ENCODE results near the gene SHB.

Gene SHB

DNA sequence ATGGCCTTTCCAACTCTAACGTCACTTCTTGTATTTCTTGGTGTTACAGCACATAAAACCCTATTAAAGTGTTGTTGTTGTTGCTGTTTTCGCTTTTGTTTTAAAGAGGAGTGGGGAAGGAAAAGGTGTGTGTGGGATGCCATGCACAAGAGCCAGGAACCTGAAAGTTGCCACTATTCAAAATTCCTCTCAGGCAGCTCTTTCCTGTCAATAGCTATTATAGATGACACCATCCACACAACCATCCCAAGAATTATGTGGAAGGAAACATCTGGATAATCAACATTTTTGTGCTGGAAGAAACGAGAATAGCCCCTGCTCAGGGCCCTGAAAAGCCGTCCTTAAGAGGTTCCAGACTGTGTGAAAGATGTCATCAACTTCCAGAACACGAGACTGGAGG, 79.3 kb downstream of the SHB start:
- no peak for DNase-seq (ENCODE audit: low read depth)

- DNase-seq (ENCODE audit: low read depth): no peak
These were observed 80.4 kb downstream of the SHB start for GRCh38 chr9:37988602-37989001.

- DNase-seq (ENCODE audit: low read depth): no peak
These were observed 81.0 kb downstream of the SHB start for GRCh38 chr9:37988041-37988440.

DNA sequence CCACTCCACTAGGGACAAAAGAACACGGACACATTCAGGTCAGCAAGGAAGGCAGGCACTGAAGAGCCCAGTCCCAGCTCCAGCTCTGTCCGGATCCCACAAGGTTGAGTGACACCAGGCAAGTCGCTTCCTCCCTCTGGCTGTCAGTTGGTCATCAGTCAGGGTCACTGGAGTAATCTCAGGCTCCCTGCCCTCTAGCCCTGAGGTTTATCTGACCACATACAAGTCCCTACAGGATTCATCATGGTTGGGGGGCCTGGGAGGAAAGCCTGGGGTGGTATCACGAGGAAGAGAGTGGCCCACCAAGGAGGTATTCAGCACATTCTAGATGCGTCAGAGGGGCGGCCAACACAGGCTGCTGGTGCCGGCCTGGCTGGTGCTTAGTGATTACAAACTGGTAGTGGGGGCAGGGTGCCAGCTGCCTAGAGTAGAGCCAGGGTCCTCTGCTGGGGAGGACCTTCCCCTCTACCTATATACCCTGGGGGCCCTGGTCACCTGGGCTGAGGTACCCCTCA, 81.5 kb downstream of the SHB start:
- no peak for DNase-seq (ENCODE audit: low read depth)

- no peak for DNase-seq (ENCODE audit: low read depth)
These were observed 82.2 kb downstream of the SHB start for GRCh38 chr9:37986771-37987258.

GRCh38 chr9:37986001-37986400, 83.0 kb downstream of the SHB start:
- no peak for DNase-seq (ENCODE audit: low read depth)

- no peak for DNase-seq (ENCODE audit: low read depth)
These were observed 84.1 kb downstream of the SHB start for GRCh38 chr9:37984672-37985611.

GRCh38 chr9:37984278-37984671, 84.8 kb downstream of the SHB start:
- no peak for DNase-seq (ENCODE audit: low read depth)

- DNase-seq (ENCODE audit: low read depth): no peak
These were observed 85.5 kb downstream of the SHB start for GRCh38 chr9:37983381-37984067.

DNA sequence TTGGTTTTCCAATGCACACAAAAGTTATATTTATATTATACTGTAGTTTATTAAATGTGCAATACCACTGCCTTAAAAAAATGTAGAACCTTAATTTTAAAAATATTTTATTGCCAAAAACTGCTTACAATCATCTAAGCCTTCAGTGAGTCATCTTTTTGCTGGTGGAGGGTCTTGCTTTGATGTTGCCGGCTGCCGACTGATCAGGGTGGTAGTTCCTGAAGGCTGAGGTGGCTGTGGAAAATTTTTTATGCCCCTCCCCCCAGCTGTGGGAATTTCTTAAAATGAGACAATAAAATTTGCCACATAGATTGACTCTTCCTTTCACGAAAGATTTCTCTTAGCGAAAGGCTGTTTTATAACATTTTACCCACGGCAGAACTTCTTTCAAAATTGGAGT, 89.2 kb downstream of the SHB start:
- no peak for DNase-seq (ENCODE audit: low read depth)

- no peak for DNase-seq (ENCODE audit: low read depth)
These were observed 90.0 kb downstream of the SHB start for GRCh38 chr9:37978983-37979382.

- no peak for DNase-seq (ENCODE audit: low read depth)
These were observed 90.6 kb downstream of the SHB start for GRCh38 chr9:37978481-37978864.

DNA sequence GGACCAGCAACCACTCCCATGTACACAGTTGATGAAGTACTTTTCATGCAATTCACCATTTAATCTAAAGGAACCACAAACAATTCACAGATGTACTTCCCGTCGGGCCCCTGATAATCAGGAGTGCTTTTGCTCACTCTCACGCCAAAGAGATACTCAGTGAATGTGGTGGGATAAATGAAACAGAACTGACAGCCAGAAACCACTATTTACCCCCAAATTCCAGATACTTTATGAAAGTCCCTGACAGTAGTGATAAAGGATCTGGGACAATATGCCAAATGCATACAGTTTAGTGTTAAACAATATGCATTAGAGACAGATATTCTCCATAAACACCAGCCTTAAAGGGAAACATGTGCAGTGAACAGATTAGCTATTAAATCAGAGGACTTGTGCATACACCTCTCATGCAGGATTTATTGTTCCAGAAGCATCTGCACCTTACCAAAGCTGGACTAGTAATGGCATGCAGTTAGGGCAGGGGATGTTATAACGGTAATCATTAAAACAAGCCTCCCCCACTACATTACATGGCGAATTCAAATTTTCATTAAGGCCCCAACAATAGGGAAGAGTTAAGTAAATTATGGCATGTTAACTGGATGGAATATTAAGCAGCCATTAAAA, 91.1 kb downstream of the SHB start:
- no peak for DNase-seq (ENCODE audit: low read depth)

DNA sequence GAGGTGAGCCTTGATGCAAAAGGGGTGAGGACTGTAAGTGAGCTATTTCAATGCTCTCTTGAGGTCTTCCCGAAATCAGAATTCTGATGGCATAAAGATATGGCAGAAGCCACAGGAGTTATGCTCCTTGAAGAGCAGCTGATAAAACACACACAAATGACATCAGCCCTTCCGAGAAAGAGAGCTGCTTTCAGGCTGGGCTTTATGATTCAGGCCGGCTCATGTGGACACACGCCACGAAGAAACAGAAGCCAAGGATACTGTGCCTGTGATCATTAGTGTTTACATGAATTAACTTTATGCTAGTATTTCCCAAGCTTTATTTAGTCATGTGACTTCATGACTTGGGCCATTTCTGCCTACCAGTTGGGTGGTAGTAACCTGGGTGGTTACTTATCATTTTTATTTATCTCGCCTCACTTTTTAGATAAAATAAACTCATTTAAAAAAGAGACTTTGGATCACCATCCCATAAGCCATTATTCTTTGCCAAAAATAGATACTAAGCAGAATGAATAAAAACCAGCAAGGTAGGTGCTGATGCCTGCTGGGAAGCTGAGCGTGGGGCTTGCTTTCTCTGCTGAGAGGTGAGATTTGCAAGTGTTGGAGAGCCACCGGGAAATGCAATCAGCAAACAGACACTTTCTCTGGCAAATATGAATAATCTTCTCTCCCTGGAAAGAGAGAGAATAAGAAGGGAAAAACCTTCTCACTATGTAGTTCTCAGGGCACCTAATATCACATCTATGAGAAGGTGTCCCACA, 92.1 kb downstream of the SHB start:
- peak; percentile 95 for DNase-seq (ENCODE audit: low read depth)

DNA sequence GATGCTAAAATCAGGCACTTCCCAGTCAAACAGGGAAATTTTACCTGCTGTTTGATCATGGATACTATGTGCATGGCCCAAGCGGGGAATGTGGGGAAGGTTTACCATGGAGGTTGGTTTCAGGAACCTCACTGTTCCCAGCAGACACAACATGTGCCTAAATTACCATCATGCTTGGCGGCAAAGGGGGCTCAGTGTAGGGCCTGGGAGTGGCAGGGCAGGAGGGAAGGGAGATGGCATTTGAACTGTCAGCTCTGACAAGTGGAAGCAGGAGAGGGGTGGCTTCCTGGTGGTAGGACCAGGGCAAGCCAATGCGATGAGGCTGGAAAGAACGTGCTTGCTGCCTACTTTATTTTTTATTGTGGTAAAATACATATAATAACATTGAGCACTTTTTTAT, 93.4 kb downstream of the SHB start:
- DNase-seq (ENCODE audit: low read depth): no peak

- DNase-seq (ENCODE audit: low read depth): no peak
These were observed 94.4 kb downstream of the SHB start for GRCh38 chr9:37974506-37975173.

DNA sequence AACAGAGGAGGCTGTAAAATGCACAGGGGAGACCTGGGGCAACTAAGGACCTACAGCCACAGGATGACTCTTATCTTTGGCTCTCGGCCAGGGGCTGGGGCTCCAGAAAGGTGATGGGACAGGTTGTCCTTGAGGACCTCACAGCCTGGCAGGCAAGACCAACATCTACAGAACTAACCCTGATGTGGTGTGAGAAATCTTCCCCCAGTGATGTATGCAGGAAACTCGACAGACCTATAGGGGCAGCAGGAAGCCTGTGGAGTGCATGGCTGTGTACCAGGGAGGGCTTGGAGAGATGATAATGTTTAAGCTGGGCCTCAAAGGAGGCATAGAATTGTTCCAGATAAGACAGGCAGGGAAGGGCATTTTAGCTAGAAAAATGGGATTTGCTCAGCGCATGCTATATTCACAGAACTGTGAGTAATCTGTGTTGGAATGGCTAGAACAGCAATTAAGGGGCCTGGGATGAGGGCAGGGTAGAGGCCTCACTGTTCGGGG, 96.6 kb downstream of the SHB start:
- DNase-seq (ENCODE audit: low read depth): no peak

DNA sequence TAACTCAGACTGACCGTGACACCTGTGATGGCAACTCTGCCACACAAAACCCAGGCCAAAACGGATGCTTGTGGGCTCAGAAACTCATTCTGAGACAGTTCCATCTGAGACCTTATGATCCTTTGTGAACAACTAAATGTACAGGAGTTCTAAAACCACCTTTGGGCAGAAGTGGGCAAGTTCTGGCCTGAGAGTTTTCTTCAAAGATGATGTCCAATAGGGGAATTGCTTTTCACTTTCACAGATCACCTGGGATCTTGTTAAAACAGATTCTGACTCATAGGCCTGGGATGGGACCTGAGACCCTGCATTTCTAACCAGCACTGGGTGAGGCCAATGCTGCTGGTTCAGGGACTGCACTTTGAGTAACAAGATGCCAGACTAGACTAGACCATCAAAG, 97.3 kb downstream of the SHB start:
- no peak for DNase-seq (ENCODE audit: low read depth)

GRCh38 chr9:37971108-37971459, 97.9 kb downstream of the SHB start:
- no peak for DNase-seq (ENCODE audit: low read depth)

- no peak for DNase-seq (ENCODE audit: low read depth)
These were observed 98.5 kb downstream of the SHB start for GRCh38 chr9:37970301-37971107.

Measured in stromal cell of bone marrow (primary cell).